T-helper 2 cell treated with Interferon-gamma antibody and Interleukin-4, amounts not matched to agents 100 ng/mL and 5 ng/mL, for 36 hours (primary cell): ENCODE results near the gene ZDHHC1. TPM values are rescaled to one million over a fixed set of nuclear protein-coding genes. Genes with fewer than 3 reads are reported as not detected.

ENCODE experiments used
- intact Hi-C: fragments of 100-400 bp; cut with micrococcal nuclease; formaldehyde crosslinking; loops from one replicate; pipeline ENCODE4 v1.15.1; 2023
- total RNA-seq: library from RNA; stranded (reverse); gene quantifications from 2 replicates; pipeline ENCODE4 v1.2.3, GENCODE V29; 2022

Gene ZDHHC1
- total RNA-seq, 1 donor from 2014 or later = 0.36 TPM

- intact Hi-C loops = loop anchor here (5.0 kb wide), 1 partner anchor 134 kb away; no protein-coding TSS in a partner anchor
Measured at GRCh38 chr16:67396159-67397035, 19.9 kb downstream of the ZDHHC1 start.

DNA sequence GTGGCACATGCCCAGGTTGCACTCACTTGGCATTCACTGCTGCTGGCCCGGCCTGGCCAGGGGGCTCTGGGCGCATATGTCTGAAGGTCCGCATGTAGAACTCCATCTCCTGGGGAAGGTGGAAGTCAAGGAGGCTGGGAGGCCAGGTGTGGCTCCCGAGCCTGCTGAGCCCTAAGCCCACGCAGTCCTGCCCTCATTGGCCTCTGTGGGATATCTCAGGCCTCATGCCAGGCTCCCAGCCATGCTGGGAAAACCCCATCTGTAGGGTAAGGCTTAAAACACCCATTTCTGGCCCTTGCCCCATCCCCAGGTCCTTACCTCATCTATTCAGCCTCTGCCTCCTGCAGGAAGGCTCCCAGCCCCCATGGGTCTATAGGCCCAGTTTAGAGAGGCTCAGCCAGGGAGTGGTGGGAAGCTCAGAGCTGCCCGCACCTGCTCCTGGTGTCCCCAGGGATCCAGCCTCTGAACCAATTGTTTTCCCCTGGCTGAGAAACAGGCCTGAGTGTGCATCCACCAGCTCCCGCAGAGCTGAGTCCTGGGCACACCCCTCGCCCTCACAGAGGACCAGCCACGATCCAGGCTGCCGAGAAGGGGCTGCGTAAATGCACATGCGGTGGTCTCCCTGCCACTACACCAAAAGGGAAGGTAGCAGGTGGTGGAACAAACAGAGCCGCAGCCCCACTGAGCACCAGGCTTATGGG lies 20.7 kb downstream of the ZDHHC1 start:
- intact Hi-C loops = loop anchor here (5.0 kb wide), 1 partner anchor 133 kb away; no protein-coding TSS in a partner anchor

GRCh38 chr16:67395105-67395457 lies 21.2 kb downstream of the ZDHHC1 start:
- intact Hi-C loops = loop anchor here (5.0 kb wide), 1 partner anchor 133 kb away; no protein-coding TSS in a partner anchor

DNA sequence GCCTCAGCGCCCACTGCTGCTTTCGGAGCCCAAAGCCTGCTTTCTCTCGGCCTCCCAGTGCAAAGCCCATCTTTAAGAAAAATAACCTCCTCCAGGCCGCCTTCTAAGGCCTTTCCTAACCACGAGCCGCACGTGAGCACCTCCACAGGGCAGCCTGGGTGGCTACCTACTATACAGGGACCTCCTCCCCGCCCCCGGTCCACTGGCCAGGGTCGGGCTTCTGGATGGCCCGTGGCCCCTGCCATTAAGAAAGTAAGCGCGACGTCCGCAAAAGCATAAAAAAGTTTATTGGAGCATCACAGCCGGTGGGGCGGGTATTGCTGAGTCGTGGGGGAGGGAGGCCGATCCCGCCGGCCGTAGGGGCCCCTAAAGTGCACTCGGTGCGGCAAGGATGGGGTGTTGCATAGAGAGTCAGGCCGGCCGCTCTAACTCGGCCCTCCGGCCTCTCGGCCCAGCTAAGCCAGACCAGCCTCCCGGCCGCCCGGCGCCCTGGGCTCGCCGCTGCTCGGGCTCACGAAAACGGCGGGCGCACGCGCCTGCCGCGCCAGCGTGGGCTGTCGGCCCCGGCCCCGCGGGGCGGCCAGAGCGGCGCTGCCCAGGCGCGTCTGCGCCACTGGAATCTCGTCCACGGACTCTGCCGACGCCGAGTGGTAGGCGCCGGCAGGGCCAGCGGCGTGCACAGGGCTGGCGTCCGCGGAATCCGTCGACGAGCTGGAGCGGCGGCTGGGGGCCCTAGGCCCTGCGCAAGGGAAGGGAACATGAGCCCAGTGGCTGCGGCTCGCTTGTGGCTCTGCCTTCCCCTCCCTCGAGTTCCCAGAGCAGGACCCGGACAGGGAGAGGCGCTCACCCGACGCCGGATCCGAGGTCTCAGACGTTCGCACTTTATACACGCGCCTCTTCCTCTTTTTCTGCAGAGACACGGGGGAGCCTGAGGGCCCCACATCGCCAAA lies 21.8 kb downstream of the ZDHHC1 start:
- intact Hi-C loops = loop anchor here (5.0 kb wide), 1 partner anchor 132 kb away; no protein-coding TSS in a partner anchor

DNA sequence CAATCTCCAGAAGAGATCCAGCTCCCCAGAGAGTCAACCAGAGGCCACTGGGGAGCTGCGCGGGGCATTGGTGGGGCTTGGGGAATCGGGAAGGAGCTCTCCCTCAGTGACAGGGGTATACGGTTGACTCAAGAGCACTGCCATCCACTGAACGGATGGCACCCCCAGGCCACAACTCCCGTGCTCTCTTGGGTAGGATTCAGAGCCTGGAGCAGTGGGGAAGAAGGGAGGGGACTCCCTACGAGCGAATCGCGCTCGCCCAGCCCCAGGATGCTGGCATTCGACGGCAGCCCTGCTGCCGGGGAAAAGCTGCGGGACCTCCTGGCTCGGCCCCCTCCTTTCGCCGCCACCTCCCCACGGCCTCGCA lies 22.5 kb downstream of the ZDHHC1 start:
- intact Hi-C loops = no loop called here

- intact Hi-C loops = no loop called here
Measured at GRCh38 chr16:67393111-67393787, 23.0 kb downstream of the ZDHHC1 start, which contains the start of gene TPPP3. TPPP3 (minus strand) TSS chr16:67393498; CDS start chr16:67391111, 2,387 bp downstream.

DNA sequence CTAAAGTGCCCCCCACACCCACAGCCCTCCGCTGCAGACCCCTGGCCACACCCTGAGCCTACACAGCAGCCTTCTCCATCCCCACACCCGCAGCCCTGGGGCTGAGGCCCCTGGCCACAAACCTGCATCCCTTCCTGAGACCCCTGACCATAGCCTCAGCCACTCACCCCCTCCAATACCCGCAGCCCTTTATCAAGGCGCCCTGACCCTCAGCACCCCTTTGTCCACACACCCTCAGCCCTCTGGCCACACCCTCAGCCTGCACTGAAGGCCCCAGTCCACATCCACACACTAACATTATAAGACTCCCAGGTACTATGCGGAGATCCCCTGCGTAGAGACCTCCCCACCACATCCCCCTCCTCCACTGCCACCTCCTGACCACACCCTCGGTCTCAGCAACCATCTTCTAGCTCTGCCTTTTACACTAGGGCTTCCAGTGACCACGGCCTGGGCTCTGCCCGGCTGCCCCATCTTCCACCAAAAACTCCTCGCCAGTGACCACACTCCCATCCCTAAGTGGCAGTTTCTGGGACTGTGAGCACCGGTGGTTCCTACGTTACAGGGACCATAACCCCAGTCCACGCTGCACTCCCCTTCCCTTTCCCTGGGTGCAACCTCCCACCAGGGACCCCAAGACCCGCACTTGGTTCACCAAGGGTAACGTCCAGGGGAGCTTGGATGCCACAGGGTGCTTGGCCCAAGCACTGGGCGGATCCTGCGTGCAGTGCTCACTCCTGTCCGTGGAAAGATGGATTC lies 23.8 kb downstream of the ZDHHC1 start:
- intact Hi-C loops = no loop called here

DNA sequence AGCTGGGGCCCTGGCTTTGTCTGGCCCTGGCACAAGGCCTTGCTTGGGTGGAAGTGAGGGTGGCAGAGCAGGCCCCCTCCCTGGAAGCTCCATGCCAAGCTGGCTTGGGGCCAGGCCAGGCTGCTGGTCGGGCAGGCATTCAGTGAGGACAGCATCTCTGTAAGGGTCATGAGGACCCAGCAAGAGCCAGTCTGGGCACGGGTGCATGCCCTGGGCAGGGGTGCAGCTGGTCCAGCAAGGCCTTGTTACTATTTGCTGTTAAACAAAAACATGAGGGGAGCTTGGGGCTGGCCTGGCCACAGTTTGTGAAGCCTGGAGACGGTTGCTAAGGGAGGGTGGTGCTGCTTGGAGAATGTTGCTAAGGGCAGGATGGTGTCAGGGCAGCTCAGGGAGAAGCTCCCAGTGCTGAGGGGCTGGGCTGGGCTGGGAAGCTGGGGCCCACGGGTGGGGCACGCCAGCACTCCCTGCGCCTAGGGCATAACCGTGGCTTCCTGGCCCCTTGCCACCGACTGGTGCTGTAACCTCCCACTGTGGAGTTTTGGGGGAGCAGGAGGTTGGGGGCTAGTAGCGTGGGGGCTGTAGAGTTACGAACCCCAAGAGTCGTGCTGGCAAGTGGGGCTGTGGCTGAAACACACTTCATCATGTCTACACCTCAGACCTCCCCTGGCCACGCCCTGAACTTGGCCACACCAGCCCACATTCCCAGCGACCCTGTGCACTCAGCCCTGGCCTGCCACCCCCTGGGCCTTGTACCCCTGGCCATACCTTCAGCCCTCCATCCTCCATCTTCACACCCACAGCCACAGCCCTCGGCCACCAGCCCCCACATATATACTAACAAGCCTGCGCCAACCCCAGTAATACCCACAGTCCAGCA lies 24.6 kb downstream of the ZDHHC1 start:
- intact Hi-C loops = no loop called here

DNA sequence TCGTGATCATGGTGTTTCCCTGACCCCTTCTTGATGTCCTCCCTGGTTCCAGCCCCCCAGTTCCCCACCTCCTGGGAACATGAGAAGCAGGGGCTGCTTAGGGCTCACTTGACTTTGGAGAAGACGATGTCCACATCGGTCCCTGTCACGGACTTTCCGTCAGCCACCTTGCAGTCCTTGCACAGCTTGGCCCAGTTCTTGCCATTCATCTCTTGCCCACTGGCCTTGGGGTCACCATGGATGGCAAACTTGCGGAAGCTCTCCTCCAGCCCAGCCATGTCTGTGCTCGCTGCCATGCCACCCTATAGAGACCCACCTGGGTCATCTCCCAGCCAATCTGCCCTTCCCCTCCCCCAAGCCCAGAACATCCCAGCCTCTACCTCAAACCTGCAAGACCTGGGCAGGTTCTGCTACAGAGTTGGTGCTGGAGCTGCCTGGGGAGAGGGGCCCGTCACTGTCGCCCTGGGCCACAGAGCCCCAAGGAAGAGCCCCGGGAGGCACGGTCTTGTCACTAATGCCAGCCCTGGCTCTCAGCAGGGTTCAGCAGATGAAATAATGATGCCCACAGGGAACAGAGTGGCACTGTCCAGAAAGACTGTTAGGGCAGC lies 25.4 kb downstream of the ZDHHC1 start:
- intact Hi-C loops = no loop called here

DNA sequence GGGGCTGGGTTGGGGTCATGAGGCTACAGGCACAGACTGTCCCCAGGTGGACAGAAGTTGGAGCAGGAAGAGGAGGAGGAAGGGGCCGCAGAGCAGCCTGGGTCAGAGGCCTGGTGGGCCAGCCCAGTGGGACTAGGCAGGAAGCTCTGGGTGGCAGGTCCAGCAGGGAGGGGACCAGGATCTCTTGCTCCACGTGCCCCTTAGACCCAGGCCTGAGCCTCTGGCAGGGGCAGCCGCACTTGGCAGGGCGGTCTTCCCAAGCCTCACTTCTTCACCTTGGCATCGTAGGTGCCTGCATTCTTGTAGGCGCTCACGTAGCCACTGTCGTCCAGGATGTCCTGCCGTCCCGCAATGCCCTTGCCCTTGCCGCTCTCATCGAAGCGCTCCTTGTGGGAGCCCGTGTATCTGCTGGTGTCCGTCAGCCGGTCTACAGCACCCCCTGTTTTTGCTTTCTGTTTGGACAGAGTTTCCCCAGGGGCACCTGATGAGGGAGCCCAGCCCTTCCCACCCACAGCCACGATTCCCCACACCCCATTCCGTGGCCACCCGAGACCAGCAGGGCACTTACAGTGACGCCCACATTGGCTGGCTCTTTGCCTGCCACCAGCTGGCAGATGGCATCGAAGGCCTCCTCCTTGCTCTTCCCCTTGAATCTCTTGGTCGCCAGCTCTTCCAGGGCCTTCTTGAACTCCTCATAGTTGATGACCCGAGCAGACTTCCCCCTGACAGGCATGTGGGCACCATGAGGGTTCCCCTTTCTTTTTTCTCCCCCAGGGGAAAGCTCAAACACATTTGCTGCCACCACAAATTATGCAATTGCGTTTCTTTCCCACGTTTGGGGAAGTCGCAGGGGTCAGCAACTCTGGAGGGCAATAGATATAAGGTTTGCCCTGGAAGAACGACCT lies 26.1 kb downstream of the ZDHHC1 start:
- intact Hi-C loops = no loop called here

DNA sequence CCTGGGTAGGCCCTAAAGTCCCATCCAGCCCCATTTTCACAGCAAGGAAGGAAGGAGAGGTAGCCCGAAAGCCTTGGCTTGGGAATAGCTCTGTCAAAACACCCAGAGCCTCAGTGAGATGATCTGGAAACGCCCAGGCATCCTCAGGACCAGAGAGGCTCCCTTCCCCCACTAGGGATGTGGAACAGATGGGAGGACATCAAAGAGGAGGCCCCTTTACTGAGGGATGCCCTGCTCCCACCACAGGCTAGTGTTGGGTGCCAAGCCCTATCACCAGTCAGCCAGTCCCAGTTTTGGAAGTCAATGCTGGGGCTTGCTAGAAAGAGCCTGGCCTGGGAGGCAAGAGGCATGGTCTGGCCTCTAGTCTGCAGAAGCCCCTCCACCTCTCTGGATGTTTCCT lies 27.7 kb downstream of the ZDHHC1 start:
- intact Hi-C loops = no loop called here

- intact Hi-C loops = no loop called here
Measured at GRCh38 chr16:67388191-67388590, 28.1 kb downstream of the ZDHHC1 start.

- intact Hi-C loops = no loop called here
Measured at GRCh38 chr16:67387479-67388079, 28.7 kb downstream of the ZDHHC1 start.

GRCh38 chr16:67386861-67387455 lies 29.3 kb downstream of the ZDHHC1 start:
- intact Hi-C loops = no loop called here

GRCh38 chr16:67384778-67385510 lies 31.3 kb downstream of the ZDHHC1 start:
- intact Hi-C loops = no loop called here

DNA sequence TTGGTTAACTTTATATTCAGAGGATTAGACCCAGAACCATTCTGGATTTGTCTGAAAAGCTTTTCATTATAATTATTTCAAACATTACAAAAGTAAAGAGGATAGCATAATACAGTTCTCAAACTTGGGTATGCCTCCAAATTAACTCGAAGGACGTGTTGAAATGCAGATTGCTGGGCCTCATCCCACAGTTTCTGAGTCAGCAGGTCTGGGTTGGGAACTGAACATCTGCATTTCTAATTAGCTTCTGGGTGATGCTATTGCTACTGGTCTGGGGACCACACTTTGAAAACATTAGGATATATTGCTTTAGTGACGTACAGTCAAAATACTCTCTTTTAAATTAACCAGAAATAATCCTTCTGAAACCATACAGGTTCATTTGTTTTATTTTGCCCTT lies 33.0 kb downstream of the ZDHHC1 start:
- intact Hi-C loops = no loop called here
